ENCODE results near the gene PREX1. TPM values are rescaled to one million over a fixed set of nuclear protein-coding genes. Genes with fewer than 3 reads are reported as not detected.

The PREX1 gene
- polyA plus RNA-seq, 1 of the 3 experiments (the other 2 are of a cell fraction): 5.3 TPM

GRCh38 chr20:48669946-48670605 is 157.7 kb downstream of the PREX1 start:
- no peaks in the 10 kb centered on the region for H3F3A ChIP-seq (replicated peaks; ENCODE audit: insufficient read depth)
- H3K27me3 ChIP-seq (ENCODE audit: insufficient read depth): no peaks in the 10 kb centered on the region
- no peaks in the 10 kb centered on the region for H3K9me2 ChIP-seq
- H2AFZ ChIP-seq (ENCODE audit: low read depth): no peak overlapping the region
- no peak overlapping the region for H3K27ac ChIP-seq (ENCODE audit: low read depth in 2 of 2, low read length in 1 of 2)
- no peaks in the 10 kb centered on the region for H3K9me3 ChIP-seq
- ChIA-PET POLR2A (interaction anchor here (2.3 kb wide), 1 partner anchor 13 kb away, joined by 7 read pairs; no protein-coding TSS in a partner anchor), CTCF (interaction anchor here (0.6 to 3.2 kb wide), 3 partner anchors 12 to 235 kb away, joined by 3 to 29 read pairs (median 10); no protein-coding TSS in a partner anchor)
- WGBS (ENCODE audit: low lambda C conversion rate): 80% methylated on average over 9 of the region's 11 CpGs
- H3K4me1 ChIP-seq (ENCODE audit: control insufficient read depth in 1 of 2, insufficient read depth in 2 of 2, low read depth in 1 of 2, low read length in 1 of 2): peaks cover 0 to 19% of the 10 kb centered on the region in 2 experiments; a peak in 1 of 4 replicates
- no peak overlapping the region for H3K9ac ChIP-seq
- no peaks in the 10 kb centered on the region for H3K79me2 ChIP-seq (ENCODE audit: insufficient read depth)
- no peak overlapping the region for H3K4me2 ChIP-seq
- H3K4me3 ChIP-seq (ENCODE audit: low read depth in 2 of 2, low read length in 1 of 2): no peak overlapping the region
- no peaks in the 10 kb centered on the region for H4K20me1 ChIP-seq (ENCODE audit: insufficient read depth)
- no peak for TF ChIP-seq GATA2 (CRISPR knock-in tag; IDR thresholded peaks at IDR 0.05)
- TF ChIP-seq TEAD4 (IDR thresholded peaks at IDR 0.05; ENCODE audit: borderline replicate concordance, insufficient read depth): no peak
- TF ChIP-seq JUND (IDR thresholded peaks at IDR 0.05): no peak
- TF ChIP-seq RXRA (IDR thresholded peaks at IDR 0.05; ENCODE audit: borderline replicate concordance, low read depth): no peak
- TF ChIP-seq NRF1 (IDR thresholded peaks at IDR 0.05; ENCODE audit: low read depth, low read length): no peak
- no peak for TF ChIP-seq FOXJ3 (CRISPR knock-in tag; IDR thresholded peaks at IDR 0.05)
- TF ChIP-seq RCOR1 (IDR thresholded peaks at IDR 0.05; ENCODE audit: low read length): no peak
- TF ChIP-seq CHD2 (IDR thresholded peaks at IDR 0.05; ENCODE audit: low read length, partially characterized antibody): no peak
- TF ChIP-seq CTCF (IDR thresholded peaks at IDR 0.05): no peak
- TF ChIP-seq EZH2phosphoT487 (IDR thresholded peaks at IDR 0.05; ENCODE audit: borderline replicate concordance, low read depth): no peak
- TF ChIP-seq ZBTB33 (IDR thresholded peaks at IDR 0.05; ENCODE audit: borderline replicate concordance, low read depth): no peak
- TF ChIP-seq TAF1 (IDR thresholded peaks at IDR 0.05; ENCODE audit: borderline replicate concordance, low read depth, low read length): no peak
- TF ChIP-seq MAX (IDR thresholded peaks at IDR 0.05; ENCODE audit: low read depth): no peak
- no peak for TF ChIP-seq POLR2AphosphoS5 (IDR thresholded peaks at IDR 0.05; ENCODE audit: low read depth, low read length)
- TF ChIP-seq USF2 (IDR thresholded peaks at IDR 0.05; ENCODE audit: borderline replicate concordance, low read depth, low read length): no peak
- TF ChIP-seq ELF1 (IDR thresholded peaks at IDR 0.05): no peak
- no peak for TF ChIP-seq FOSL2 (IDR thresholded peaks at IDR 0.05; ENCODE audit: borderline replicate concordance, low read depth)
- TF ChIP-seq IRF3 (IDR thresholded peaks at IDR 0.05; ENCODE audit: low read depth, low read length): no peak
- TF ChIP-seq YY1 (IDR thresholded peaks at IDR 0.05; ENCODE audit: low read depth): no peak
- no peak for DNase-seq
- no peaks in the 10 kb centered on the region for H3K36me3 ChIP-seq (replicated peaks in 1 of 2; ENCODE audit: control insufficient read depth in 1 of 2, insufficient read depth in 2 of 2, low read length in 1 of 2)
